NB4 (cell line): ENCODE measurements around the gene NFATC1.

ENCODE experiments used
- CTCF ChIP-seq: IDR thresholded peaks from one replicate; pipeline ENCODE4 v1.5.1; 2012; ENCODE audit warnings: low read depth, low read length
- POLR2A ChIP-seq: IDR thresholded peaks from 2 replicates; pipeline ENCODE4 v1.6.1; 2011; ENCODE audit warnings: mild to moderate bottlenecking; ENCODE audit not compliant: insufficient read length; ENCODE audit errors: extremely low read depth
- TF ChIP-seq, protein P1 (sequence below): IDR thresholded peaks from 2 replicates; pipeline ENCODE4 v1.6.1; 2011; ENCODE audit warnings: low read depth, low read length

- TF ChIP-seq POLR2A (no peak), CTCF (no peak)
- TF ChIP-seq, protein P1, sequence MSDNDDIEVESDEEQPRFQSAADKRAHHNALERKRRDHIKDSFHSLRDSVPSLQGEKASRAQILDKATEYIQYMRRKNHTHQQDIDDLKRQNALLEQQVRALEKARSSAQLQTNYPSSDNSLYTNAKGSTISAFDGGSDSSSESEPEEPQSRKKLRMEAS = no peak
Observed at GRCh38 chr18:79367989-79368388, 27.7 kb upstream of the NFATC1 start.
